HTR-8/SVneo (cell line): Measurements from ENCODE around the gene MTA1.

Source experiments
- DNase-seq: peaks from one replicate; pipeline ENCODE4 v3.0.0; 2011; ENCODE audit warnings: low spot score, mixed read lengths; ENCODE audit not compliant: insufficient read length
- FAIRE-seq: peaks from 2 replicates; lab custom pipeline; 2011; peaks lifted over from hg19 to GRCh38; lab: Jason Lieb, UNC

MTA1 gene

DNA sequence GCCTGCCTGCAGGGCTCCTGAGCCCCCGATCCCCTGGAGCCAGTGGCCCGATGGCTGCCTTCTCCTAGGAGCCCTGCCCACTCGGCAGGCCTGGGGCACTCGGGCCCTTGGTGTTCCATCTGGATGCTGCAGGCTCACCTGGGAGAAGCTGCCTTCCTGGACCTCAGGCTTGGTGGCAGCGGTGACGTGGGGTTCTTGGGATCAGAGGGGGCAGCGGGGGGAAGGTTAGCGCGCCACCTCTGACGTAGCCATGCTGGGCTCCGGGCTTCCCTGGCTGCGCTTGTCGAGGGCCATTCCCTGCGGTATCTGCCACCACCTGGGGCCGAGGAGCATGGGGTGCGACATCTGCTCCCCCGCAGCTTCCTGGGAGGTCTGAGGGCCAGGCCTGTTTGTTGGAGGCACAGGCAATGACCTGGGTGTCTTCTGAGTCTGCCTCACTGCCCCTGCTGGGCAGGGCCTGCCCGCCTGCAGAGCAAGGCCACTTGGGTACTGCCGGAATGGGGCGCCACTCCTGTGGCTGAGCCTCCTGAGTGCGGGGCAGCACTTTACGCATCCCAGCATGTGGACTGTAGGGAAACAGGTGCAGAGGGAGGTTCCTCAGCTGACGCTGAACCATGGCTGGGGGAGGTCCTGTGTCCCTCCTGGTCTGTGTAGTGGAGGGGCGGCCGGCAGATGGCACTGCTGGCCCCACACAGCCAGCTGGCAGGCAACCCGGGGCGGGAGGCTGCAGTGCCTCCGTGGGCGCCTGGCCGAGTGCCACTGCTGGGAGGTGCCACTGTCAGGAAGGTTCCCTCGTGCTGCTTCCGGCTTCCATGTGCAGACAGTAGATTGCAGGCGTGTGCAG is 20.3 kb downstream of the MTA1 start:
- DNase-seq (no peak), FAIRE-seq (no peak)

DNA sequence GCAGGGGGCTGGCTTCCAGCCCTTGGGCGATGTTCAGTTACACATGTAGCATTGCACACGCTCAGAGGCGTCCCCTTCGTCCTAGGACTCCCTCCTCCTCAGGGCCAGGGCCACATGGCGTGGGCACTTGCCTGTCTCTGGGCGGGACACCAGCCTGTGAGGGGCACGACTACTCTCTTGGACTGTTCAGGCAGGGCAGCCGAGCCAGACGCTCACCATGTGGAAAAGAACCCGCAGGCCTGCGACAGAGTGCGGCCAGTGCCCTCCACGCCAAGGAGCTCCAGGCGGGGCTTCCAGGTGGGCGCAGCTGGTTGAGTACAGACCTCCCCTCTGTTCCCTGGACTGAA is 20.9 kb downstream of the MTA1 start:
- no peak for DNase-seq
- no peak for FAIRE-seq

DNA sequence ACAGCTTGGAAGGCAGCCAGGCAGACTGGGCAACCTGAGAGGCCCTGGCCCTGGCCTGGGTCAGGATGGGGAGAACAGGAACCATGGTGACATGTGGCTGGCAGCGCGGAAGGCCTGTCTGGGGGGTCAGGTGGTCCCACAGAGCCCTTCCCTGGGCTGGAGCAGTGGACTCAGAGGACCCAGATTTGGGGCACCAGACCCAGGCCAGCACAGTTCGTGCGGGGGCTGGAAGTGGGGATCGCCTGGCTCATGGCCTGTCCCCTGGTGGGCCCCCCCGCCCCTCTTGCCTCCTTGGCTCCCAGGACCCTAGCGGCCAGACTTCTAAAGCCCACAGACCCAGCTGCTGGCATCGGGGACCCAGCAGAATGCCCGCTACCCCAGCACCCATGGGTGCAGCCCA is 21.4 kb downstream of the MTA1 start:
- FAIRE-seq (no peak), DNase-seq (no peak)

DNA sequence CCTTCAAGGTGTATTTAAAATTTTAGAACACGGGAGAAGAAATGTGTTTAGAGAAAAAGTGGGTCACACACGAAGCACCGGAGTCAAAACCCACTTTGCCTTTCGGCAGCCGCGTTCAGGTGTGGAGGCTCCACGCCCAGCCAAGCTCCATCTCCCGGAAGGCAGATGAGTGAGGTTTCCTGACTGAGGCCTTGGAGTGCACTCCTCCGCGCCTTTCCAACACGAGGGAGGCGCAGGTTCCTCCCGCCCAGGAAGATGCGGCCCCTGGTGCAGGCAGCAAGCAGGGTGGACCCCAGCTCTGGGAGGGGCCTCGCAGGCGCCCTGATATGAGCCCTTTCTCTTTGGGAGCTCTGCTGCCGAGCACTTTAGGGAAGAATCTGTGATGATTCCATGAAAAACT is 22.5 kb downstream of the MTA1 start:
- FAIRE-seq (no peak), DNase-seq (no peak)

DNA sequence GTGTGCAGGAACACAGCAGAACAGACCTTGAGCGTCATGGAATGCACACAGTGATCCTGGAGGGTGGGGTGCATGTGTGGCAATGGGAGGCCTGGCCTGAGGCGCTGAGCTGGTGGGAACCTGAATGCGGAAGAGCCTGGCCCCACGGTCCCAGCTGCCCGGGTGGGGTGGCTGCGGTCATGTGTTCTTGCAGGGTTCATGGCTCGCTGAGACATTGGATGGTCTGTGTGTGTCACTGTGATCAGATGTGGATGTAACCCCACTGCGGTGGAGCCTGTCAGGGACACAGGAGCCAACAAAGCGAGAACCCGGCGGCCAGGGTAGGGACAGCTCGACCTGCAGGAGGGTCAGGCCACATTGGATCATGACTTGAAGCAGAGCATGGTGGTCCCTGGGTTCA is 23.2 kb downstream of the MTA1 start:
- FAIRE-seq: peak; percentile 13
- no peak for DNase-seq

DNA sequence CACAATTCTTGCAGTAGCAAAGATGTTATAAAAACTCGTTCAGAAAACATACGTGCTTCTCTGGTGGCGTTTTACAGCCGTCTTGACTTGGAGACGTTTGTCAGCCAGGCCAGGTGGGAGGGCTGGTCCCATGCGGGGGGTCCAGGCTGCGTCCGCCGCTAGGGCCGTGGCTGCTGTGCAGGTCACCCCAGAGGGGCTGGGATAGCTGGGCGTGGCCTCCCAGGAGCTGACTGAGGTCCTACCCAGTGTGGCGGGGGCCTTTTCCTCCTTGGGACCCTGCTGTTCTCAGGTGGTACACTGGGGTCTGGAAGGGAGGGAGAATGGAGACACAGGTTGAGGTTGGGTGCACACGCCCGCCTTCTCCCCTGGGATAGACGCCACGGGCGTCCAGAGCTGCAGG is 25.2 kb downstream of the MTA1 start:
- FAIRE-seq (no peak), DNase-seq (no peak)

DNA sequence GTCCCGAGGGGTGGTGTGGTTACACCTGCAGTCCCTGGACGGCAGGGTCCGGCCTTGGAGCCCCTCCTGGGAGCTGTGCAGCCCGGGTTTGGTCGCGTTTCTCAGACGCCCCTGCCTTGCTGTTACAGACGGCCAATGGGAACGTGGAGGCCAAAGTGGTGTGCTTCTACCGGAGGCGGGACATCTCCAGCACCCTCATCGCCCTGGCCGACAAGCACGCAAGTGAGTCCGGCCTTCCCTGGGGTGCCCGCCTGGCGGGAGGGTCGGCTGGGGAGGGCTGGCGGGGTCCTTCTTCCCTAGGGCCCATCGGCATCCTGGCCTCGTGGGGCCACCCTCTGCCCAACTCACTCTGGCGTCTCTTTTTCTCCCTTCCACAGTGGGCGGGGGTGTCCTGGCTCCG is 25.7 kb downstream of the MTA1 start:
- DNase-seq (no peak), FAIRE-seq (no peak)

DNA sequence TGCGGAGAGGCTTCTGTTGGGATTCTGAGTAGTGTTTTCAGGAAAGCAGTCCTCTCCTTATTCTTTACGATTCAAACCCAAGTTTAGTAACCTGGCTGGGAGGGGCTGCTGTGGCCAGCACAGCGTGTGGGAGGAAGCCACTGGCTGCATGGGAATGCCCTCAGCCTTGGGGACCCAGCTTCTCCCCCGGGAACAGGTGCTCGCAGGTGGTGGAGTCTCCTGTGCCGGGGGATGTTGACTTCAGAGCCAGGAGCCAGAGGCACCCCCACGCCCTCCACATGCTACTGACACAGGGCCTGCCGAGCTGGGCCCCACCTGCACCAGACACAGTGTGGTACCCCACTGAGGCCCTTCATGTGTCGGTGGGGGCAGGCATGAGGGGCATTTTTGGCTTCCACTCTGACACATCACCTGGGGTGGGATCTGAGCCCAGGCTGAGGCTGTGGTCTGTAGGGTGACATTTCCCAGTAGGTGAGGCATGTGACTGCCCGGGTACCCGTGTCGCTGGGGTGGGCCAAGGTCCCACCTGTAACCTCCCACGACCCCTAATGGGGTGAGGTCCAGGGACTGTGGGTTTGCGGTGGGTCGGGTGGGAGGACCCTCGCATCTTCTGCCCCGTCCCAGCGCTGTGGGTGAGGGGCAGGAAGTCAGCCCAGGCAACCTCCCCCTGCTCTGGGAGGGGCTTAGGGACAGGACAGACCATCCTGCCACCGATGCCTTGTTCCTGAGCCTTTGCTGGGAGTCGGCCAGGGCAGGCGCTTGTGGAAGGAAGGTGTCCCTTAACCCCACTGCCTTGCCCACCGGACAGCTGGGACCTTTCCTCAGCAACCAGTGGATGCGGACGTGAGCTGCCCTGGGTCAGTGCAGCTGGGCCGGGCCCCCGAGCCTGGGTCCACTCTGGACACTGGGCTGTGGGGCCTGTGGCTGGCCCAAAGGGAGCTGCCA is 26.5 kb downstream of the MTA1 start:
- DNase-seq: no peak
- no peak for FAIRE-seq

DNA sequence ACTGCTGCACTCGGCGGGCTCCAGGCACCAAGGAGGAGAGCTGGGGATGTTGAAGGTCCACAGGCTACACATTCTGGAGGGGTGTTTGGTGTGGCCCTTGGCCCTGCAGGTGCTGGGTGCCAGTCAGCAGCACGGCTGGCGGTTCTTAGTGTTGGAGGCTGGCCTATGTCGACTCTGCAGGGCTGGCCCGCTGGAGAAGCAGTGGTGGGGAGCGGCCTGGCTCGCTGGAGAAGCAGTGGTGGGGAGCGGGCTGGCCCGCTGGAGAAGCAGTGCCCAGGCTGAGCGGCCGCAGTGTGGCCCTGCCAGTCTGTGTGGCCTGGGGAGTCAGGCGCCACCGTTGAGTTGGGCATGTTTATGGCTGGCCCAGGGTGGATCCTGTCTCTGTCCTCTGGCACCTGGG is 27.3 kb downstream of the MTA1 start:
- FAIRE-seq: no peak
- no peak for DNase-seq

DNA sequence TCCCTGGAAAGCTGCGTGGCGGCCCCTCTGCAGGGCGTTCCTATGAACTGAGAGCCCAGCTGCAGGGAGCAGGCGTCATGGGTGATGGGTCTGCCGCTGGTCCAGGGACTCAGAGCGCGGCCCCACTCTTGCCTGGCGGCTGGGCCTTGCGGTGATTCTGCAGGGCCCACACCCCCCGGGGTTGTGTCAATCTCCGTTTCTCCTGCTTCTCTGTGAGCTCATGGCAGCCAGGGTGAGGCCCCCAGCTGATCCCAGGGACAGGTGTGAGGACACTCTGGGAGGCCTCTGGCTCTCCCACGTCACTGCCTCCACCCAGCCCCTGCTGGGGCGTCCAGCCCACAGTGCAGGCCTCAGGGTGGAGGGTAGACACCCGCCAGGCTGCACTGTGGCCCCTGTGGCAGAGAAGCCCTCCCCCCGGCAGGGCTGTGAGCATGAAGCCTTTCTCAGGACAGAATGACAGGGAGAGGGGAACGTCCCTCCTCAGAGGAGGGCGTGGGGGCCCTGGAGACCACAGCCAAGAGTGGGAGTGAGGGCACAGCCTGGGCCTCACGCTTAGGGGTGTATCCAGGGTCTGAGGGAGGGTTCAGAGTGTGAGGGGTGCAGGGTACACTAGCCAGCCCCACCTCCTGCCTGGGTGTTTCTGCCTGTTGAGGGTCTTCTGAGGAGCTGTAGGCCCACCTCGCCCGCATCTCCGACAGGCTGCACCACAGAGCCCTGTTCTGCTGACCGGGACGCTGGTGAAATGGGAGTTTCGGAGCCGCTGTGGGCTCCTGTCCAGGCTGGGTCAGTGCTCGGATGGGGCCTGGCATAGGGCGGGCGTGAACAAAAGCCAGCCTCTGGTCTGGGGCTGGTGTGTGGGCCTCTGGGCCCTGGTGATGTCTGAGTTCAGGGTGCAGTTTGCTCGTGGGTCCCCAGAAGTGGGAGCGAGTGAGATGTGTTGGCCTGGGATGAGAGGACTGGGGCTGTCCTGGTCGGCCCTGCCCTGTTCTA is 28.3 kb downstream of the MTA1 start:
- FAIRE-seq (no peak), DNase-seq (no peak)

DNA sequence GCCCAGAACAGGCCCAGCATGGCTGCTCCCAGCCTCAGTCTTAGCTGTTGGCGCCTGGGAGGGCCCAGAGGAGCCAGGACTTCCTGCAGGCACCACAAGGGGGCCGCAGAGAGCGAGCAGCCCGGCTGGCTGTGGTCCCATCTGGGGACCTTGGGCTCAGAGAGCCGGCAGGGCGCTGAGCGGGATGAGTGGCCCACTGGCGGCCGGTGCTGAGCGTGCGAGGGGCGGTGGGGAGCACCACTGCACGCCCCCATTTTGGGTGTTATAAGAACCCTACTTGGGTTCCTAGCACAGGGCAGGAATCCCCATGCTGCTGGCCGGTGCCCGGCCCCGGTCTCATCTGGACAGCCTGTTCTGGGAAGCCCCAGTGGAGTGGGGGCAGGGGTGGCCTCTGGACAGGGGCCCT is 29.1 kb downstream of the MTA1 start:
- FAIRE-seq (no peak), DNase-seq (peak; percentile 61)

DNA sequence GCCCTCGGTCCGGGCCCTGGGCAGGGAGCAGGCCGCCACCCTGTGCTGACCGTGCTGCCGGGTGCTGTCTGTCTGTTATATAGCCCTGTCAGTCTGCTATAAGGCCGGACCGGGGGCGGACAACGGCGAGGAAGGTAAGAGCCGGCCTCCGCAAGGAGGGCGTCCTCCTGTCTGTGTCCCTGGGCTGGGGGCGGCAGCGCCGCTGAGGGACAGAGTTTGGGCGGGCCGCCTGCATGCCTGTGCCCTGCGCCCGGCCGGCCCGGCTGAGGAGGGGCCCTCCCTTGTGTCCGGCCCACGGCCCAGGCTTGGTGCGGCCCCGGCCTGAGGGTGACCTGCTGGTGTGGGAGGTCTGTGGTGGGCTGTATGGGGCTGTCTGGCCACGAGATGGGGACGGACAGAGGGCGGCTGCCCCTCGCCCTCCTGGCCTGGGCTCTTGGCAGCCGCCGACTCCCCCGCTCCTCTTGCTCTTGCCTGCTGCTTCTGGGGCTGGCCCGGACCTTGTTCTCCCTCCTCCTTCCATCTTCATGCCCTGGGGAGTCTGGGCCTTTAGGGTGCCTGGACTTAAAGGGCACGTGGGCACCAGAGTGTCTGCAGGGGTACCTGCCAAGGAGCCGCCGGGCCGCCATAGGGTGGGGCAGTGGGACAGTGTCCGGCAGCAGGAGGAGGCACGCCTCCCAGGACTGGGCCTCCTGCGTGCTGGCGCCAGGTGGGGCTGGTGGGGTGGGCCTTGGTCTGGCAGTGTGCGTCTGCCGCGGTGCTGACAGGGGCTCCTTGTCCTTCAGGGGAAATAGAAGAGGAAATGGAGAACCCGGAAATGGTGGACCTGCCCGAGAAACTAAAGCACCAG is 29.9 kb downstream of the MTA1 start:
- no peak for DNase-seq
- FAIRE-seq: no peak

DNA sequence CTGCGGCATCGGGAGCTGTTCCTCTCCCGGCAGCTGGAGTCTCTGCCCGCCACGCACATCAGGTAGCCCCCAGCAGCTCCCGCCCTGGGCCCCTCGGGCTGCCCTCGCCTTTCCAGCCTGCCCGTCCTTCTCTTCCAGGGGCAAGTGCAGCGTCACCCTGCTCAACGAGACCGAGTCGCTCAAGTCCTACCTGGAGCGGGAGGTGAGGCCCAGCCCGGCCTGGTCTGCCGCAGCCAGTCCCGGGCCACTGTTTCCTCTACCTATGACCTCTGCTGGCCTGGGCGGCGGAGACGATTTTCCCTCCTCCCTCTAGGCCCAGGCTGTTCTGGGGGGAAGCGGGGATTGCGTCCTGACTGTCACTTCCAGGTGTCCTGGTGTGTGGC is 30.5 kb downstream of the MTA1 start:
- DNase-seq: no peak
- no peak for FAIRE-seq

DNA sequence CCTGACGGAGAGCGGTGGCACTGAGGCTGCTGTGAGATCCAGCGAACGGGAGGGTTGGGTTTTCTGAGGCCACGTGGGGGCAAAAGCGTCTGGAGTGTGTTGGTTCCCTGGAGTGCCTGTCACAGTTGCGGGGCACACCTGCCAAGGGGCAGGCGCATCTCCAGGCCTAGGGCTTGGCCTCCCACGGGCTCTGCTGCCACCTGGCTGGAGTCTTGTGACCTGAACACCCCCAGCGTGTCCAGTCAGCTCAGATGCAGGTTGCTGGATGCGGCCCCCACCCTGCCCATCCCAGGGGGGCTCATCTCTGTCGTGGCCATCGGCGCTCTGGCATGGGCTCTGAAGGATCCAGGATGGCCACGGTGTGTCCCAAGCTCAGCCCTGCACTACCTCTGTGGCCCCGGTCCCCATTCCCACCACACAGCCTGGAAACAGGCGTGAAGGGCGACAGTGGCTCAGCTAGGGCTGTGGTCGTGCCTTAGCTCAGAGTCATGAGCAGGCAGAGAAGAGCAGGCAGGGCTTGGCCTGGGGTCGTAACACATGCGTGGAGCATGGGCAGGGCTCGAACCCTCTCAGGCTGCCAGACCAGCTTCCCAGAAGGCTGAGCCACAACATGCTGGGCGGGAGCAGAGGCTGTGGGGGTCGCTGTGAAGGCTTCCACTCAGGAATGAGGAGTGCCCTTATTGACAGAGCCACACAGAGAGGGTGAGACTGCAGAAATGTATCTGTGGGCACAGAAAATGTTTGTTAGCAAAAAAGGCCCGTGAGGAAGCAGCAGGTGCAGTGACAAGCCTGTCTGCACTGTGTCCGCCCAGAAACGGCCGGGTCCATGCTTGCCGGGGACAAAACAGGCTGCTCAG is 31.5 kb downstream of the MTA1 start:
- DNase-seq (no peak), FAIRE-seq (no peak)

DNA sequence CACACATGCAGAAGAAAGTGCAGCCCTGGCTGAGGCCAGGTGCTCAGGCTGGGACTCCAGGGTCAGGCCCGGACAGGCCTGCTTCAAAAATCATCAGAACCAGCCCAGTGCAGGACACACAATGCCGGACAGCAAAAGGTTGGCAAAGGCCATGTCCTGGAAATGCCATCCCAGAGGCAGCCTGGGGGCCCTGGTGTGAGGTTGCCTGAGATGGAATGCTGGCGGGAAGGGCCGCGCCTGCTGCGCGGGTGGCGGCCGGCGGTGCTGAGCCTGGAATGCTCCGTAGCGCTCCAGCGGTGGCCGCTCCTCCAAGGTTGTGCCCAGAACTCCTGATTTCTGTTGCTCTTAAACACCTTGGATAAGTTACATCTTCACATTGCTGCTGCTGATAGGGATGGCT is 33.3 kb downstream of the MTA1 start:
- FAIRE-seq (no peak), DNase-seq (no peak)

DNA sequence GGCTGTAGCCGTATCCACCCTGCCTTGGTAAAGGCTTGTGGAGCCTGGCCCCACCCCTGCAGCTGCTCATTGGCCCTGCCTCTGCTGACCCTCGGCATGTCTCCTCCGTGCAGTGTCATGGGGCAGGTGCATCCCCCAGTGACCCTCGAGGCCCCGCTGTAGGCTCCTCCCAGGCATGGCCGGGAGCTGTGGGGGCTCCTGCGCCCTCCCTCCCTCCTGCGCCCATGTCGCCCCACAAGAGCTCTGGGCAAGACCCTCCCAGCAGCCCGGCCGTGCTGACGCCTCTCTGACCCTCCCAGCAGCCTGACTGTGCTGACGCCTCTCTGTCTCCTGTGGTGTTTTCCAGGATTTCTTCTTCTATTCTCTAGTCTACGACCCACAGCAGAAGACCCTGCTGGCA is 34.2 kb downstream of the MTA1 start:
- no peak for DNase-seq
- FAIRE-seq: no peak

DNA sequence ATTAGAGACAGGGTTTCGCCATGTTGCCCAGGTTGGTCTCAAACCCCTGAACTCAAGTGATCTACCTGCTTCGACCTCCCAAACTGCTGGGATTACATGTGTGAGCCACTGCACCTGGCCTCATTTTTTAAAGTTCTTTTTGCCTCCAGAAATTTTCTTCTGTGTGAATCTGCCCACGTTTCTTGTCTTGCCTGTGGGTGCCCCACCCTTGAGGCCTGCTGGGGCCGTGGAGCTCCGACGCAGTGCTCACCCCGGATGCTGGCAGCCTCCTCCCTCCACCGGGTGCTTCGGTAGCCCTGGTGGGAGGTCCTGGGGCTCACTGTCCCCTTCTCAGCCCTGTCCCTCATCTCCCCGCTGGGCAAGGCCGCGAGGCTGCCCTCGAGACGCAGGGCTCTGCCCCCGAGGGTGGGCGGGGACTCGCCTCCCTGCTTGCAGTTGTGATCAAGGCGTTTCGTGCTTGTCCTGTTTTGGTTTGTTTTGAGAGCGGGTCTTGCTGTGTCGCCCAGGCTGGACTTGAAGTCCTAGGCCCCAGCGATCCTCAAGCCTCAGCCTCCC is 35.5 kb downstream of the MTA1 start:
- no peak for DNase-seq
- FAIRE-seq: no peak
